Testis (tissue), 2 donors: ENCODE results near the gene PIEZO2.

ENCODE experiments used
- POLR2A ChIP-seq: fragments of 450-650 bp; IDR thresholded peaks from one replicate; pipeline ENCODE4 v1.6.1; 2017; ENCODE audit warnings: antibody characterized with exemption, mild to moderate bottlenecking, moderate library complexity
- TF ChIP-seq, protein P1 (sequence below), 3 experiments: fragments of 450-650 bp in 2 of 3; fragments of 200-600 bp in 1 of 3; sonication (generic) in 1 of 3; IDR thresholded peaks; one replicate each; pipeline ENCODE4 v1.5.1; 2016 to 2019; ENCODE audit warnings: antibody characterized with exemption in 3 of 3, mild to moderate bottlenecking in 2 of 3, moderate library complexity in 1 of 3

DNA sequence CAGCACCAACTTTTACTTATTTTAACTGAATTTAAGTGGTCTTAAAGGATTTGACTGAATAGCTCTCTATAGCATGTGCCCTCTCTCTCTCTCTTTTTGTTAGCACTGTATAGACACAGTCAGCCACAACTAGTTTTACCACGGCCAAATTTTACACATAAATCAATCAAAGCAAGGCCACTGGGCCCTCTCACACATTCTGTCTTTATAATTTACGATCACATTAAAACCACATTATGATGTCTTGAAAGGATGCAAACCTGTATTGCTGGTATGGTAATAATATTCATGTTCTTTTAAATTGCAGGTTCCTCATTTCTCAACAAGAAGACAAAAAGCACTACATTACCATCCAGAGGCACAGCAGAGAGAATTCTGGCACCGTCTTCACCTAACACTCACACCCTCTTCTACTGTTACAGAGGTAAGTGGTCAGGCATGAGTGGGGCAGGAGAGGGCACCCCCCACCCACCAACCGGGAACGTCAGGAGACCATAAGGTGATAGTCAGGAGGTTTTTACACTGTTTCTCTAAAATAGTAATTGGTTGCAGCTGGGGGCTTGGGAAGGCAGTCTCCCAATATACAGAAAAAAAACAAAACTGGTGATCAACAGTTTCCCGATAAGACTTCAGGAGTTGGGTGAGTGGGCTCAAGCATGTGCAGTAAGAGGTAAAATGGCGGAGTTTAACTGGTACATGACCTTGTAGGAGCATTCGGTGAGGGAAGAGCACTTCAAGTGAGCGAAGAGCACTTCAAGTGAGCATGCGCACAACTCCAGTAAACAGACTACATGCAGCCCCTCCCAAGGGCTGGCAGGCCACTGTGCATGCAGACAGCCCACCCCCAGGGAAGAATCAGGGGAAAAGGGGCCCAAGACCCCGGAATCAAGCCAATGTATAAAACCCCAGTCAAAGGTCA is 296.7 kb downstream of the PIEZO2 start:
- no peak for TF ChIP-seq POLR2A
- TF ChIP-seq, protein P1, sequence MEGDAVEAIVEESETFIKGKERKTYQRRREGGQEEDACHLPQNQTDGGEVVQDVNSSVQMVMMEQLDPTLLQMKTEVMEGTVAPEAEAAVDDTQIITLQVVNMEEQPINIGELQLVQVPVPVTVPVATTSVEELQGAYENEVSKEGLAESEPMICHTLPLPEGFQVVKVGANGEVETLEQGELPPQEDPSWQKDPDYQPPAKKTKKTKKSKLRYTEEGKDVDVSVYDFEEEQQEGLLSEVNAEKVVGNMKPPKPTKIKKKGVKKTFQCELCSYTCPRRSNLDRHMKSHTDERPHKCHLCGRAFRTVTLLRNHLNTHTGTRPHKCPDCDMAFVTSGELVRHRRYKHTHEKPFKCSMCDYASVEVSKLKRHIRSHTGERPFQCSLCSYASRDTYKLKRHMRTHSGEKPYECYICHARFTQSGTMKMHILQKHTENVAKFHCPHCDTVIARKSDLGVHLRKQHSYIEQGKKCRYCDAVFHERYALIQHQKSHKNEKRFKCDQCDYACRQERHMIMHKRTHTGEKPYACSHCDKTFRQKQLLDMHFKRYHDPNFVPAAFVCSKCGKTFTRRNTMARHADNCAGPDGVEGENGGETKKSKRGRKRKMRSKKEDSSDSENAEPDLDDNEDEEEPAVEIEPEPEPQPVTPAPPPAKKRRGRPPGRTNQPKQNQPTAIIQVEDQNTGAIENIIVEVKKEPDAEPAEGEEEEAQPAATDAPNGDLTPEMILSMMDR (IDR thresholded peaks at IDR 0.05) = no peak
